Mucosa of descending colon (tissue), 3 donors: ENCODE measurements around the gene PWWP2A. TPM values are rescaled to one million over a fixed set of nuclear protein-coding genes. Genes with fewer than 3 reads are reported as not detected.
"Not testable (repeated sequence)": the region's sequence is repeated elsewhere in the genome, so short reads cannot be mapped to it uniquely, and the experiment has no call there.

Experiments used
- ATAC-seq: fragments of 200-7000 bp; cut with Tn5 transposase; one replicate; pipeline ENCODE4 v1.9.1; 2020; ENCODE audit warnings: mild to moderate bottlenecking, moderate library complexity
- DNase-seq, 3 donors: peaks; one replicate each; pipeline ENCODE4 v3.0.0-alpha.2; 2020
- H3K36me3 ChIP-seq: fragments of 200-600 bp; one replicate; pipeline ENCODE4 v1.8.0; 2021; ENCODE audit warnings: low read depth, mild to moderate bottlenecking
- H3K4me1 ChIP-seq: fragments of 200-600 bp; one replicate; pipeline ENCODE4 v1.8.0; 2021; ENCODE audit warnings: low read depth, mild to moderate bottlenecking
- H3K4me3 ChIP-seq: fragments of 200-600 bp; one replicate; pipeline ENCODE4 v1.8.0; 2021; ENCODE audit warnings: mild to moderate bottlenecking
- H3K9me3 ChIP-seq: fragments of 200-600 bp; one replicate; pipeline ENCODE4 v1.8.0; 2021; ENCODE audit warnings: mild to moderate bottlenecking
- CTCF ChIP-seq: fragments of 200-600 bp; IDR thresholded peaks from one replicate; pipeline ENCODE4 v1.8.0; 2022; ENCODE audit warnings: antibody characterized with exemption, mild to moderate bottlenecking
- intact Hi-C, 2 donors: fragments of 100-400 bp; cut with DNase I in 1 of 2; cut with micrococcal nuclease in 1 of 2; formaldehyde crosslinking; loops; one replicate each; pipeline versions ENCODE4 v1.11.0 to v1.11.1; 2022; cut with DNase I, micrococcal nuclease
- total RNA-seq, 3 donors: library from RNA; stranded (reverse); fragmentation: NEBNext Ultra II Directional in 2 of 3; extraction: Animal tissue kit (Norgen Biotek cat#: 25700) in 2 of 3; gene quantifications; one replicate each; pipeline versions ENCODE4 v1.2.1 to v1.2.4, GENCODE V29; 2021 to 2023
- donor health status: DM: no; HTN: no; CAD: no; lungs with moderate emphysema.
- donor health status: DM: no; HTN: no; CAD: no.
- donor health status: DM: no; HTN: yes; CAD: no.

PWWP2A gene
- total RNA-seq, 3 donors from 2014 or later: 37.6 to 52.8 (median 41.3) TPM

- H3K4me1 ChIP-seq: peaks cover 6% of the 10 kb centered on the region
- H3K36me3 ChIP-seq: no peaks in the 10 kb centered on the region
- TF ChIP-seq CTCF: no peak
- DNase-seq (peak in 1 of 3 donors; percentile 65), ATAC-seq (peak; percentile 95)
- intact Hi-C loops: no loop called here
- H3K9me3 ChIP-seq: no peaks in the 10 kb centered on the region
- H3K4me3 ChIP-seq: no peak overlapping the region
Observed at GRCh38 chr5:160155017-160155750, 35.9 kb upstream of the PWWP2A start.

- peaks cover 6% of the 10 kb centered on the region for H3K4me1 ChIP-seq
- no peak for ATAC-seq
- intact Hi-C loops: no loop called here
- H3K4me3 ChIP-seq: no peak overlapping the region
- no peak for DNase-seq
- no peaks in the 10 kb centered on the region for H3K36me3 ChIP-seq
- TF ChIP-seq CTCF: no peak
- H3K9me3 ChIP-seq: no peaks in the 10 kb centered on the region
Observed at GRCh38 chr5:160152901-160153300, 33.7 kb upstream of the PWWP2A start.

- no peak for TF ChIP-seq CTCF
Observed at GRCh38 chr5:160152287-160152686, 33.0 kb upstream of the PWWP2A start.

GRCh38 chr5:160151017-160151416 is 31.8 kb upstream of the PWWP2A start:
- no peak for TF ChIP-seq CTCF
- ATAC-seq (no peak), DNase-seq (no peak)
- H3K4me3 ChIP-seq: no peak overlapping the region
- intact Hi-C loops: no loop called here
- H3K9me3 ChIP-seq: no peaks in the 10 kb centered on the region
- H3K4me1 ChIP-seq: peaks cover 6% of the 10 kb centered on the region
- H3K36me3 ChIP-seq: no peaks in the 10 kb centered on the region

More at GRCh38 chr5:160152287-160152686, 33.0 kb upstream of the PWWP2A start:
- DNase-seq (no peak), ATAC-seq (no peak)
- Histone ChIP-seq H3K4me1 (peaks cover 6% of the 10 kb centered on the region), H3K36me3 (no peaks in the 10 kb centered on the region), H3K9me3 (no peaks in the 10 kb centered on the region), H3K4me3 (no peak overlapping the region)
- intact Hi-C loops: no loop called here

- intact Hi-C loops: no loop called here
- TF ChIP-seq CTCF: no peak
- Histone ChIP-seq H3K36me3 (no peaks in the 10 kb centered on the region), H3K4me1 (peaks cover 6% of the 10 kb centered on the region), H3K4me3 (no peak overlapping the region), H3K9me3 (no peaks in the 10 kb centered on the region)
- DNase-seq (no peak), ATAC-seq (no peak)
Observed at GRCh38 chr5:160150381-160150780, 31.1 kb upstream of the PWWP2A start.

GRCh38 chr5:160144436-160144835 is 25.2 kb upstream of the PWWP2A start:
- H3K36me3 ChIP-seq, H3K4me1 ChIP-seq, H3K4me3 ChIP-seq, H3K9me3 ChIP-seq, intact Hi-C loops, ATAC-seq, DNase-seq: not testable (repeated sequence)
